Stimulated activated CD8-positive, alpha-beta memory T cell treated with anti-CD3 and anti-CD28 coated beads, Interleukin-4, amount 100 ng/mL, for 1 hour (primary cell): Measurements from ENCODE around the gene PLAAT4.
"Not testable (repeated sequence)": the region's sequence is repeated elsewhere in the genome, so short reads cannot be mapped to it uniquely, and the experiment has no call there.

Experiments
- DNase-seq, 2 donors: peaks; one replicate each; pipeline ENCODE4 v3.0.0-alpha.2; 2020; ENCODE audit warnings: low read depth in 2 of 2, low spot score in 1 of 2

The PLAAT4 gene

DNA sequence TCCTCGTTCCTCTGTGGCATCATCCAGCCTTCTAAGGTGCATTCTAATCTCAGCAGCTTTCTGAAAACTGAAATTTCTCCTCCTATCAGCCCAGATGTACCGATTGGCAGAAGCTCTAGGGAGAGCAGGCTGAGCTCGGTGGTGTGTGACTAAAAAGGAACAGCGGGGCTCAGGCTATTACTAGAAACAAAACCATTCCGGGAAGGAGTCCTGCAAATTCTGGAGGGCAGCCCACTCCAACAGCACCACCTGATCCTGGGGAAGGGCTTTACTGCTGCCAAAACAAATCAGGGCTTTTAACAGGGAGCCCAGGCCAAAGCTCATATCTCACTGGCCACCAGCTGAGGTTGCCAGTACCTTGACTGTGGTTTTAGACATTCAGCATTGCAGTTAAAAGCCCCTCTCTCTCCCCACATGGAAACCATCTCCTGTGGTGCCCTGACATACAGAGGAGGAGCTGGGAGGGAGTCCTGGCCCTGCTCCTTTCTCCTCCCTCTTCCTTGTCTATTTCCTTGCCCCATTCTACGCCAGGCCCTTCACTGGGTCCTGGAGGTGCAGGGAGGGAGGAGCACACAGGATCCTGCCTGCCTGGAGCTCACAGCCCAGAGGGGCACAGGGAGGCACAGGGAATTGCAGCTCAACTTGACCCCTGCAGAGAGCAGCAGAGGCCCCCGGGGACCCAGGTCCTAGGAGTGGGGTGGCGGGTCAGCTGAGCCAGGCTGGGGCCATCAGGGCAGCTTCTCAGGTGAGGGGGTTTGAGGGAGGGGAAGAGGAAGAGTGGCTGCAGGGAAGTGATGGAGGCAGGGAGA is 889 bp downstream of the PLAAT4 start:
- DNase-seq: no peak

DNA sequence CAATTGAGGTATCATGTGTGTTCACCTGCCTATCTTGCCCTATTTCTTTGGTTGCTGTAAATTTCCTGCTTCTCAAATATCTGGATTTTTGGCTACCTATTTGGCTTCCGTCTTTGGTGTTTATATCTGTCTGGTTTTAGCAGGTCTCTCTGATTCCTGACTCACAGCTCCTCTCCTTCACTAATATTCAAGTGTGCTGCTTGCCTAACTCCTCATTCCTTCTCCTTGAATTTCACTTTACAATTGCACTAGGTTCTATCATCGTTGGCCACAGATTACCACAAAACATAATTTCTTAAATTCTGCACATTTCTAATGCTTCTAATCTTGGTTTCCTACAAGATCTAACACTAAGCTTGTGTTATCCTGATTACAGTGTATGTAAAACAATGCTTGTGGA is 5.9 kb downstream of the PLAAT4 start:
- not testable (repeated sequence) for DNase-seq

DNA sequence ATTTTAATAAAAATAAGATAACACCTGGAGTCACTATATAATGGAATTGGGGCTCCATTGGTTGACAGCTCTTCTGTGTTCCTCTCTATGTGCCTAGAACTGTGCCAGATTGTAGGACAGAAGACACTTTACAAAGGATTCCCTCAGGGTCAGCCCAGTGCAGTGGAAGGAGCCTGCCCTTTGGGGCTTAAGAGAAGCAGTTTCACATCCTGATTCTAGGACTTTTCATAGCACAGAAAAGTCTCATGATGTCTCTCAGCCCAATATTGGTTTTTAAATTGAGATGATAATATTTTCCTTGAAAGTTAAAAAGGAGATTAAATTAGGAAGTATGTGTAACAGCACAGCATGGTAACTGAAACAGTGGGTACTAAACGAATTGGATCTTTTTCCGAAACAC is 7.1 kb downstream of the PLAAT4 start:
- no peak for DNase-seq

DNA sequence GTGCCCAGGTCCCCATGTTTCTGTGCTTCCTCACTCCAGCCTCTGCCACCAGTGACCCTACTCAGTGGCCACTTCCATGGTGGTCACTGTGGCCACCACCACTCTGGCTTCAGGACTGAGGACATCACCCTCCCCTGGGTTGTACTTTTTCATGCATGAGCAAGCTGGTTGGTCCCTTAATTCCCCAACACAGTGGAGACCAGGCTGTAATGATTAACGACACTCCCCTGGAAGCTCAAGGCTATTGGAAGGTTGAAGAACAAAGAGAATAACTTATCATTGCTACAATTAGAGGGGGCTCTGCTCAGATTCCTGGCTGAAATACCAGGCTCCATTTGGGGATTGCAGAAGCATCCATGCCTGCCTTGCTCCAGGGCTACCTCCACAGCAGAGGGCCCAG is 10.5 kb downstream of the PLAAT4 start:
- no peak for DNase-seq

DNA sequence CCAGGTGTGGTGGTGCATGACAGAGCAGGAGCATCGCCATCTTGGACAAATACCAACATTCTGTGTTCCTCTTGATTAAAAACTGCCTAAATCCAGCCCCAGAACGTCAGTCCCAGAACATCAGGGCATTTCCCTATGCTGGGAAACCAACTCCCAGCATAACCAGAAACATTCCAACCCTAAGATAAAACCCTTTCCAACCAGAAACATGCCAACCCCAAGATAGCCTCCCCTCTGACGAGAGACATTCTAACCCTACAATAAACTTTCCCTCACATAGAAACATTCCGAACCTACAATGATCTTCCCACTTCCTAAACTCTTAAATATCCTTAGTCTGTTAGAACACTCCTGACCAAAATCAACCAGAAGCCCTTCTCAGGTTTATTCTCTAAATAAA is 11.6 kb downstream of the PLAAT4 start:
- DNase-seq: no peak

DNA sequence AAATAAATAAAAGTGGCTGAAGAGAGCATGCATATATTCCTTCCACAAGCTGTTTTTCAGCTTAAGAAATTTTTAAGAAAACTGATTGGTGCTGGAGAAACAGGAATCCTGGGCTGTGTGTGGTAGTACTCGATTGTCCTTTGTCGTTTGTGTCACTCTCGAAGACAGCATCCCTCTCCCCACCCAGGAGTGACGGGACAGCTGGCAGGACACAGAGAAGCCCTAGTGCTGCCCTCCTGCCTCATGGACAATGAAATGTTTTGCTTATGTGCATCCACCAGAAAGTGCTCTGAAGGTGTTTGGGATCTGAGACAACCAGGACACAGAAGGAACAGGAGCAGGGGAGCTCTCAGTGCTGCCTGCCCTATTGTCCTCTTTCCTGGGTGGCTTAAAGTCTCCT is 12.8 kb downstream of the PLAAT4 start:
- no peak for DNase-seq

DNA sequence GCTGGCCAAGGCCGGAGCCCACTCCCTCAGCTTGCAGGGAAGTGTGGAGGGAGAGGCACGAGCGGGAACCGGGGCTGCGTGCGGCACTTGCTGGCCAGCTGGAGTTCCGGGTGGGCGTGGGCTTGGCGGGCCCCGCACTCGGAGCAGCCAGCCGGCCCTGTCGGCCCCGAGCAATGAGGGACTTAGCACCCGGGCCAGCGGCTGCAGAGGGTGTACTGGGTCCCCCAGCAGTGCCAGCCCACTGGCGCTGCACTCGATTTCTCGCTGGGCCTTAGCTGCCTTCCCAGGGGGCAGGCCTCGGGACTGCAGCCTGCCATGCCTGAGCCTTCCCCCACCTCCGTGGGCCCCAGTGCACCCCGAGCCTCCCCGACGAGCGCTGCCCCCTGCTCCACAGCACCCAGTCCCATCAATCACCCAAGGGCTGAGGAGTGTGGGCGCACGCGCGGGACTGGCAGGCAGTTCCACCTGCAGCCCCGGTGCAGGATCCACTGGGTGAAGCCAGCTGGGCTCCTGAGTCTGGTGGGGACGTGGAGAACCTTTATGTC is 13.6 kb downstream of the PLAAT4 start:
- not testable (repeated sequence) for DNase-seq

DNA sequence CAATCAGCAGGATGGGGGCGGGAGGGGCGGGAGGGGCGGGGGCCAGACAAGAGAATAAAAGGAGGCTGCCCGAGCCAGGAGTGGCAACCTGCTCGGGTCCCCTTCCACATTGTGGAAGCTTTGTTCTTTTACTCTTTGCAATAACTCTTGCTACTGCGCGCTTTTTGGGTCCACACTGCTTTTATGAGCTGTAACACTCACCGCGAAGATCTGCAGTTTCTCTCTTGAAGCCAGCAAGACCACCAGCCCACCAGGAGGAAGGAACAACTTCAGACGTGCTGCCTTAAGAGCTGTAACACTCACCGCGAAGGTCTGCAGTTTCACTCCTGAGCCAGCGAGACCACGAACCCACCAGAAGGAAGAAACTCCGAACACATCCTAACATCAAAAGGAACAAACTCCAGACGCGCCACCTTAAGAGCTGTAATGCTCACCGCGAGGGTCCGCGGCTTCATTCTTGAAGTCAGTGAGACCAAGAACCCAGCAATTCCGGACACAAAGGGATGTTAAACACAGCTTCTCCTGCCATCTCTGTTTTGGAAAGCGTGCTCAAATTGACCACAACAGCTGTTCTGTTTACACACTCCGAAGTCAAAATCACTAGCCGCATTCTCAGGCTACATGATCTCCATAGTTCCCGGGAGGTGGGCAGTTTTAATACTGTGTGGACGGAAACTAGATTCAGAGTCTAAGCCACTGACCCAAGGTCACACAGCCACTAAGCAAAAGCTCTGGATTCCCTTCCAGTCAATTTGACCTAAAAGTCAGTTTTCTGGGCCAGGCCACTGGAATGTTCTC is 14.7 kb downstream of the PLAAT4 start:
- no peak for DNase-seq

DNA sequence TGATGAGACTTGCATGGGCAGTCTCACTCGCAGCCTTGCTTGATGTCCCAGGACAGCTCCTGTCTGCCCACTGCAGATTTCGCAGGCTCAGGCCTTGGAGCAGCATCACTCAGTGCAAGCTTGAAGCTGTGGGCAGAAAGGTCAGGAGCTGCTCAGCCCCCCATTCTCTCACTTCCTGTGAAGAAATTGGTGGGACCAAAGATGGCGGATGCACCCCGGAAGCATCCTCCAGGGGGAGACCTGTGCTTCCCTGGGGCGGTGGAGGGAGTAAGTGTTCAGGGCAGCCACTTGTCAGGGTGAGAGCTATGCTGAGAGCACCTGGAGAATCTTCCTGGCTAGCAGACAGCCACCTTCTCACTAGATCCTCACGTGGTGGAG is 15.3 kb downstream of the PLAAT4 start:
- no peak for DNase-seq

DNA sequence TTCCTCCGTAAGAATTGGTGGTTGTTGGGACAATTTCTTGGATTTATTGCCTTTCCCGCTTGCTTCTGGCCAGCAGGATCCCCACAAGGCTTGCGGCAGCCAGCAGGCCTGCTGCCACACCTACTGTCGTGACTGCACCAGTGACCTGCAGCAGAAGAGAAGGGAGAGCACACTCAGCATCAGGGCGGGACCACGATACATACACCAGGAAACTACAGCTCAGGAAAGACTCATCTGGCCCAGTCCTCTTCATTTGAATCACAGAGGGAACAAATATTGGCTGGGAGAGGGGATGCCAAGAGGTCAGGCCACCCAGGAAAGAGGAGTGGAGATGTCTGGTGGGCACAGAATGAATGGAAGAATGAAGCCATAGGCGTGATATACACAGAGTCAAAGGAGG is 16.3 kb downstream of the PLAAT4 start:
- DNase-seq: no peak

DNA sequence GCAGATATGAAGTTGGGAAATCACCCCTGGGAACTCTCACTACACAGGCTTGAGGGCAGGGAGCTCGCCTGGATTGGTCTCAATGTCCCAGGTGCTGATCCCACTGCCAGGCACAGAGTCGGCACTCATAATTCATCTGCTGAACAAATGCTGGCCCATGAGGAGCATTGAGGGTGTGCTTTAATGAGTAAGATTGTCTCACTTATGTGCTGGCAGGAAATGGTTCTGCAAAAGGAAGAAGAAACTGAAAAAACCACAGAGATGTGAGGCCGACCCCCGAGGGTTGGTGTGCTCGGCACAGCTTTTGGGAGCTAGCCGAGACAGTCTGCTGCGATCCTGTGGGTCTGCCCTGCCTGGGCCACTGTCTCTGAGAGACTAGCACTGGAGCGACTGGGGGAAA is 17.2 kb downstream of the PLAAT4 start:
- no peak for DNase-seq

DNA sequence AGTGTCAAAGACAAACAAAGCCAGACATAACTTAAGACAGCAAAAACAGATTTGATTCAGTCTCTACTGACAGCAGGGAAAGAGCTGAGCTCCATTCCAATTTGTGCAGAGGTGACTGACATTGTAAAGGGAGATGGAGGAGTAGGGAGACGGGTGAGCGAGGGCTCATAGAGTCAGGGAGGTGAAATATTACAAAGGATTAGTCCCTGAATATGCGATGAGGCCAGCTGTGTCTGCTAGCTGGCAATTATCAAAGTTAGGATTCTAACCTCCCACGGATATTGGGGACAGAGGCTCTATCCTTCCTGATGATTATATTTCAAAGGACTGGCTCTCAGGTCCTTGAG is 18.2 kb downstream of the PLAAT4 start:
- no peak for DNase-seq

DNA sequence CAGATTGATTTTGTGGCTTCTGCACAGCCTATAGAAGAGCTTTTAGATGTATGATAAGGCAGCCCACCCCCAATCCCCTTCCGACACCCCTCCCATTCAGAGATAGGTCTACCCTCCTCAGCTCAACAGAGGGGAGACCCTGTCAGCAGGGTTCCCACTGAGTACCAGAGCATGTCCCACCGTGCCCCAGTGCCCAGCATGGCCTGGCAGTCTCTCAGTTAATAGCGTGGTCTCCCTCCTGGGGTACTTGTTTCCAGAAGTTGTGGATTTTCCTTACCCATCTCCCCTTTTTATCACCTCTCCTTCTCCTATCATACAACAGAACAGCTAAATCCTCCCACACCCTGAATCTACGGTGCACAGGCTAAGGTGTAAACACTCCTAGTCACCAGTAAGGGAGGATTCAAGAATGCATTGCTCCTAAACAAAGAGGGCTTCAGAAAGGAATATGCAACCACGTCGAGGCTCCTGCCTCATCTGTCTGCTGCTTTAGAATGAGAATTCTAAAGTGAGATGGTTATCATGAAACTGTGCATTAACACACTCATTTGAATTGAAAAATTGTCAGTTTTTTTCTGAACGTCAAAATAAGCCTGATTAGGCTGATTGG is 19.9 kb downstream of the PLAAT4 start:
- DNase-seq: no peak

DNA sequence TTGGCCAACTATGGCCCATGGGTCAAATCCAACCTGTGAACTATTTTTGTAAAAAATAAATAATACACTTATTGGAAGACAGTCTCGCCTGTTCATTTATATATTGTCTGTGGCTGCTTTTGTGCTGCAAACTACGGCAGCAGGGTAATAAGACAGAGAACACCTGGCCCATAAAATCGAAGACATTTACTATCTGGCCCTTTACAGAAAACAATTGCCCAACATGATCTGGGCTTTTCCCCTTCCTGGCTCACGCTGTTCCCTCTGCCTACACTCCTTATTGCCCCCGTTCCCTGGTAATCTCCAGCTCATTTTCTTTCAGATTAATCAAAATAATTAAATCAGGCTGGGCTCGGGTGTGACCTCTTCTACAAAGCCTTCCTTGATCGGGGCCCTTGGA is 21.0 kb downstream of the PLAAT4 start:
- no peak for DNase-seq

DNA sequence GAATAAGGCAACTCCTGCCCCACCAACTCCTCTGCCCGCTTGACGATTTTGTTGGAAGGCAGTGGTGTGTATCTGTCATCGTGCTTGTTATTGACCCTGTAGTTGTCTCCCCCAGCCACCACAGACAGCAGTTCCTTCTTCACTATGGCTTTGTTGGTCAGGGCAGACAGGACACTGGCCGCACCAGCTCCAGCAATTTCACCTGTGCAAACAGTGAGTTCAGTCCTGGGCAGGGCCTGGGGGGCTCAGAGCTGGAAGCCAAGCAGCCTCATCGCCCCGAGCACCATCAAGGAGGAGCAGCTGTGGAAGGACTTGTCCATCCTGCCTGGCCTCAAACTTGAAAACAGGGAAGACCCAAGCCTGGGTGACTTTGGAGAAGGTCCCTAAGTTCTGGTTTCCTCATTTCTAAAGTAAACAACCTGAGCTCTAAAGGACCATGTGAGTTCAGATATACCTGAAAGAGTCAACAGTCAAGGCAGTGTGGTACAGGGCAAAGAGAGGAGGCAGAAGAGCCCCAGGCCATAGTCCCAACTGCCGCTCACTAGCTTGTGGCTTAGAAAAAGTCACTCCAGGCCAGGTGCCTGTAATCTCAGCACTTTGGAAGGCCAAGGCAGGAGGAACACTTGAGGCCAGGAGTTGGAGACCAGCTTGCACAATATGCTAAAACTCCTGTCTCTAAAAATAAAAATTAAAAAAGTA is 22.0 kb downstream of the PLAAT4 start:
- DNase-seq: no peak

DNA sequence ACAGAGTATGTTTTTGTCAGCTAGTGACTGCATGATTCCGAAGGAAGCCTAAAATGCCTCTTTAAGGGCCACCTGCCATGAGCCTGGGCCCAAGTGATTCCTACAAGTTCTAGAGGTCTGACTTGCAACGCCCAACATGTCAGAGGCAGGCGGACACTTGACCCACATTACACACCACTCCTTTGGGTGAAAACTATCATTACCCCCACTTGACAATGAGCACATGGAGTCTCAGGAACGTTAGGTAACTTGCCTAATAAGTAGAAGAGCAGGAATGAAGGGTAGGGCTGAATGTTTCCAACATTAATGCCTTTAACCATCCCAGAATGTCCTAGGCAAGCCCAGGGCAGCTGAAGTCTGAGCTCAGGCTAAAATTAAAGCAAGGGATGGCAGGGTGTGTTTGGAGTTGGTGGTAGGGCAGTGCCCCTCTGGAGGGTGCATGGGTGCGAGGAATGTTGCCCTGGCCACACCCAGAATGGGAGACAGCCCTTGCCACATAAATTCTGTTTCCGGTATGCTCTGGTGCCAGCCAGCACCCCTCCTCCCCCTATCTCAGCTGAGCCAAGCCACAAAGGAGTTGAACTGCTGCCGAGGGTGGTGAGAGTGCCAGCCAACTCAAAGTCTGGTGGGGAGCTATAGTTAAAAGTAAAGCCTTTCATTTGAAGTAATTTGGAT is 24.0 kb downstream of the PLAAT4 start:
- DNase-seq: no peak

DNA sequence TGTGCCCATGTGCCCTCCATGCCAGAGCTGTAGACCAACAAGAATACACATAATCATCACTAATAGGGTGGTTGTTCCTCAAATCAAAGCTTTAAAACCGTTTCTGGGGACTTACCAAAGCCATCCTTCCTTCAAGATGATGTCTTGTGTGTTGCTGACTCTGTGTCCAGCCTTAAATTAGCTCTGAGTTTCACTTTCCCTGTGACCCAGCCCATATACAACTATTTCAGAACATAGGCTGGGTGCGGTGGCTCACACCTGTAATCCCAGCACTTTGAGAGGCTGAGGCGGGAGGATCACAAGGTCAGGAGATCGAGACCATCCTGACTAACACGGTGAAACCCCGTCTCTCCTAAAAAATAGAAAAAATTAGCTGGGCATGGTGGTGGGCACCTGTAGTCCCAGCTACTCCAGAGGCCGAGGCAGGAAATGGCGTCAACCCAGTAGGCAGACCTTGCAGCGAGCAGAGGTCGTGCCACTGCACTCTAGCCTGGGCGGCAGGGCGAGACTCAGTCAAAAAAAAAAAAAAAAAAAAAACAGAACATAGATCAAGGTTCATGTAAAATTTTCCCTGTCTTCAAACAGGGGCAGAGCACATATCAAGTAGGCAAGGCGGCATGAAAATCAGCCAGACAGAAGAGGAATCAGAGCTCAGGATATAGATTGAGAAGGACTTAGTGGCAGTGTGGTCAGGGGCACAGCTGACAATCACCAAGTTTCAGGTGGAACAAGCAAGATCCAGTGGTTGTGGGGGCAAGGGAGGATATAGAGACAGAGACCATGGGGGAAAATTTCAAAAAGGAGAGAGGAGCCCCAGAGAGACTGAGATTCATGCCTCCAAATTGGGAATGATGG is 26.8 kb downstream of the PLAAT4 start, which contains the start of gene PLAAT2:
PLAAT2 (minus strand) TSS at position 179 of the 855 bp plus-strand sequence; CDS start at position 124, 55 bp downstream.
- DNase-seq: no peak

DNA sequence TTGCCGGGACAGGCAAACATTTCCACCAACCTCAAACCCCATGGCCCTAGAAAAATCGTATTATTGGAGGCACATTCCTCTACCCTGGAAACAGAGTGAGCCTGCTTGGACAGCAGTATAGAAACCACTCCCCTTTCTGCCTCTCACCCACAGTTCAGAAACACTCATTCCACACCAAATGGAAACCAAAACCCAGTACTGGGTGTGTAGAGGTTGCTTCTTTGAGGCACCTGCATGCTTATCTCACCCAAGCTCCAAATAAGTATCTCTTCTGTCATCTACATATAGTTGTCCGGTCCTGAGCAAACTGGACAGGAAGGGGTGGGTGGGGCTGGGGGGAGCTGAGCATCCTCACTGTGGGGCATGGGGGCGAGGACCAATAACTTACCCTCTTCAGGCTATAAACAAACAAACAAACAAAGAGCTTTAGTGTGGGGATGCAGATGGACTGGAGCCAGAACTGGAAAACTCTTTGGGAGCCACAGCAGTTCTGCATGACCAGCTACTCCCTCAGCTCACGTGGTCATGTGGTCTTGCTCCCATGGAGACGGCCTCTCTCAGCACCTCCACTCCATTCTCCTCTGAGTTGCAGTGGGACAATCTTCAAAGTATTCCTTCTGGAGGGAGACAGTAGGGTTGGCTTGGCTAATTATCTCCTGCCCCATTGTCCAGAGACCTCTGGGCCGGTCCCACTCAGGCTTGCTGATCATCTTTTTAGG is 27.6 kb downstream of the PLAAT4 start:
- no peak for DNase-seq

DNA sequence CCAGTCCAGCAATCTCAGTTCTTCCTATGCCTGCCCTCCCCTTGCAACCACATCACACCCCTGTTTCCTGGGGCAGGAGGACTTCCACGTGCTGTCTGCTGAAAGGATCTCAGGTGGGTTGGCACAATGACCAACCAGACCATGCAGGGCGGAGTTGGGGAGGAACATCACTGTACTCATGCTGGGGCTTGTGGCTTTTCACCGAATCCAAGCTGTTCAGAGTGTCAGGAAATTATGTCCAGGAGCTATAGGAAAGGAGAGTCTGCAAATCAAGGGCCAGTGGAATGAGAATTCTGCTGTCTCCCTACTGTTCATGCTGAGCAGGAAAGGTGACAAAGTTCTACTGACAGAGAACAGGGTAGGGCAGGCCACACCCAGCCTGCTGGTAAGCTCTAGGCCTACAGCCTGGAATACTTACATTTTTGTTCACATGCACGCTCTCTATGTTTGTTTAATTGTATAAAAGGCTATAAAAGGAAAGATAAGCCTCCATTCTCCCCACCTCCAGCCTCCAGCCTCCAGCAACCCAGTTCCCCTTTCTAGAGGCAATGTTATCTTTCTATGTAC is 28.3 kb downstream of the PLAAT4 start:
- DNase-seq: no peak
